ENCODE measurements around the gene F2RL1.
"Not testable (repeated sequence)": the region's sequence is repeated elsewhere in the genome, so short reads cannot be mapped to it uniquely, and the experiment has no call there.

Gene F2RL1

DNA sequence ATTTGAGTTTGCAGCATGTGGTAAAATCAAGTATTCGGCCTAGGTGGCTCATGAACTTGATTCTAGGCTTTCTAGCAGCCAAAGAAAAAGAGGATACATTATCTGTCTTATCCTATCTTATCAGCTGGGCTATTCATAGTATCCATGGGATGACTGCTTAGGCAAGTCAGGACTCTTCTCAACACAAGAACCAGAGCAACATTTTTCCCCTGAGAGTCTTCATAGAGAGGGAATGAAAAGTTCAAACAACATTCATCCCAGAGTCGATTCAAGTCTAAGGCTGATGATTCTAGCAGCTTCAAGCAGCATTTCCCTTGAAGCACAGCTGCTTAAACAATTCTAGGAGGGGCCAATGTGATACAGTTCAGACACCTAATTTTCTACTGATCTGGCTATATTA is 33.9 kb downstream of the F2RL1 start:
- TF ChIP-seq, protein P1, sequence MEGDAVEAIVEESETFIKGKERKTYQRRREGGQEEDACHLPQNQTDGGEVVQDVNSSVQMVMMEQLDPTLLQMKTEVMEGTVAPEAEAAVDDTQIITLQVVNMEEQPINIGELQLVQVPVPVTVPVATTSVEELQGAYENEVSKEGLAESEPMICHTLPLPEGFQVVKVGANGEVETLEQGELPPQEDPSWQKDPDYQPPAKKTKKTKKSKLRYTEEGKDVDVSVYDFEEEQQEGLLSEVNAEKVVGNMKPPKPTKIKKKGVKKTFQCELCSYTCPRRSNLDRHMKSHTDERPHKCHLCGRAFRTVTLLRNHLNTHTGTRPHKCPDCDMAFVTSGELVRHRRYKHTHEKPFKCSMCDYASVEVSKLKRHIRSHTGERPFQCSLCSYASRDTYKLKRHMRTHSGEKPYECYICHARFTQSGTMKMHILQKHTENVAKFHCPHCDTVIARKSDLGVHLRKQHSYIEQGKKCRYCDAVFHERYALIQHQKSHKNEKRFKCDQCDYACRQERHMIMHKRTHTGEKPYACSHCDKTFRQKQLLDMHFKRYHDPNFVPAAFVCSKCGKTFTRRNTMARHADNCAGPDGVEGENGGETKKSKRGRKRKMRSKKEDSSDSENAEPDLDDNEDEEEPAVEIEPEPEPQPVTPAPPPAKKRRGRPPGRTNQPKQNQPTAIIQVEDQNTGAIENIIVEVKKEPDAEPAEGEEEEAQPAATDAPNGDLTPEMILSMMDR (conservative IDR thresholded peaks at IDR 0.05; ENCODE audit: low read length), result no peak
- H3K4me3 ChIP-seq (ENCODE audit: low read length), result no peak overlapping the region
- DNase-seq (ENCODE audit: low read depth), result no peak

DNA sequence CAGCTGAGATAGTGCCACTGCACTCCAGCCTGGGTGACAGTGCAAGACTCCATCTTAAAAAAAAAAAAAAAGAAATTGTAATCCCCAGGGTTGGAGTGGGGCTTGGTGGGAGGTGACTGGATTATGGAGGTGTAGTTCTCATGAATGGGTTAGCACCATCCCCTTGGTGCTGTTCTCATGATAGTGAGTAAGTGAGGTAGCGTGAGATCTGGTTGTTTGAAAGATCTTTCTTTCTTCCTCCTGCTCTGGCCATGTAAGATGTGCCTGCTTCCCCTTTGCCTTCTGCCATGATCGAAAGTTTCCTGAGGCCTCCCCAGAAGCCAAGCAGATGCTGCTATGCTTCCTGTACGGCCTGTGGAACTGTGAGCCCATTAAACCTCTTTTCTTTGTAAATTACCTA is 34.9 kb downstream of the F2RL1 start:
- not testable (repeated sequence) for H3K4me3 ChIP-seq (ENCODE audit: low read length); DNase-seq (ENCODE audit: low read depth)

DNA sequence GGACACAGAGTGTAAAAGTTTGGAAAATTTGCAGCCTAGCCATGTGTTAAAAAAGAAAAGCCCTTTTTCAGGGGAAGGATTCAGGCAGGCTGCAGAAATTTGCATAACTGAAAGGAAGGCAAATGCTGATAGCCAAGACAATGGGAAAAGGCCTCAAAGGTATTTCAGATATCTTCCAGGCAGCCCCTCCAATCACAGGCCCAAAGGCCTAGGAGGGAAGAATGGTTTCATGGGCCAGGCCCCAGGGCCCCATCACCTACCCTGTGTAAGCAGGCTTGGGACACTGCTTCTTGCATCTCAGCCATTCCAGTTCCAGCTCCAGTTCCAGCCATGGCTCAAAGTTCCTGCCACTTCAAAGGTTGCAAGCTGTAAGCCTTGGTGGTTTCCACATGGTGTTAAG is 35.8 kb downstream of the F2RL1 start:
- no peak for DNase-seq (ENCODE audit: low read depth)
- no peak overlapping the region for H3K4me3 ChIP-seq (ENCODE audit: low read length)
- TF ChIP-seq, protein P1 (conservative IDR thresholded peaks at IDR 0.05; ENCODE audit: low read length), result no peak

DNA sequence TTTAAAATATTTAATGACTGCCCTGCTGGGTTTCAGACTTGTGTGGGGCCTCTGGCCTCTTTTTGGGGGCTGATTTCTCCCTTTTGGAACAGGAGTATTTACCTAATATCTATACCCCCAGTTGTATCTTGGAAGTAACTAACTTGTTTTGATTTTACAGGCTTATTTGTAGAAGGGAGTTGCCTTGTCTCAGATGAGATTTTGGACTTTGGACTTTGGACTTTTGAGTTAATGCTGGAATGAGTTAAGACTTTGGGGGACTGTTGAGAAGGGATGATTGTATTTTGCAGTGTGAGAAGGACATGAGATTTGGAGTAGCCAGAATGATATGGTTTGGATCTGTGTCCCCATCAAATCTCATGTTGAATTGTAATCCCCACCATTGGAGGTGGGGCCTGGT is 36.7 kb downstream of the F2RL1 start:
- H3K4me3 ChIP-seq (ENCODE audit: low read length); DNase-seq (ENCODE audit: low read depth): not testable (repeated sequence)

DNA sequence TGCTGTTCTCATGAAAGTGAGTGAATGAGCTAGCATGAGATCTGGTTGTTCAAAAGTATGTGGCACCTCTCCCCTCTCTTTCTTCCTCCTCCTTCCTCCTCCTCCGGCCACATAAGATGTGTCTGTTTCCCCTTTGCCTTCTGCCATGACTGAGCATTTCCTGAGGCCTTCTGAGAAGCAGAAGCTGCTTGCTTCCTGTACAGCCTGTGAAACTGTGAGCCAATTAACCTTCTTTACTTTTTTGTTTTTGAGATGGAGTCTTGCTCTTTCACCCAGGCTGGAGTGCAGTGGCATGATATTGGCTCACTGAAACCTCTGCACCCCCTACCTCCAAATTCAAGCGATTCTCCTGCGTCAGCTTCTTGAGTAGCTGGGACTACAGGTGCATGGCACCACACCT is 37.1 kb downstream of the F2RL1 start:
- TF ChIP-seq, protein P1 (conservative IDR thresholded peaks at IDR 0.05; ENCODE audit: low read length), result no peak
- no peak for DNase-seq (ENCODE audit: low read depth)
- no peak overlapping the region for H3K4me3 ChIP-seq (ENCODE audit: low read length)

DNA sequence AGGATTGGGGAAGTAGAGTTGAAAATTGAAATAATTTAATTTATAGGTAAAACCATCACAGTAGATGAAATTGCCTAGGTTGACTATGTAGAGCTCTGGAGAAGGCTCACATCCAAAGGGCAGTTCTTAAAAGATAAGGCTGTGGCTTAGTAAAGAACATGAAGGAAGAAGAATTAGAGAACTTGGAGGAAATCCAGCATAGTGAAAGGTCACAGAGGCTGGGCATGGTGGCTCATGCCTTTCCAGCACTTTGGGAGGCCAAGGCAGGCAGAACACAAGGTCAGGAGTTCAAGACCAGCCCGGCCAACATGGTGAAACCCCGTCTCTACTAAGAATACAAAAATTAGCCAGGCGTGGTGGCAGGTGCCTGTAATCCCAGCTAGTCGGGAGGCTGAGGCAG is 38.0 kb downstream of the F2RL1 start:
- H3K4me3 ChIP-seq (ENCODE audit: low read length); DNase-seq (ENCODE audit: low read depth): not testable (repeated sequence)

DNA sequence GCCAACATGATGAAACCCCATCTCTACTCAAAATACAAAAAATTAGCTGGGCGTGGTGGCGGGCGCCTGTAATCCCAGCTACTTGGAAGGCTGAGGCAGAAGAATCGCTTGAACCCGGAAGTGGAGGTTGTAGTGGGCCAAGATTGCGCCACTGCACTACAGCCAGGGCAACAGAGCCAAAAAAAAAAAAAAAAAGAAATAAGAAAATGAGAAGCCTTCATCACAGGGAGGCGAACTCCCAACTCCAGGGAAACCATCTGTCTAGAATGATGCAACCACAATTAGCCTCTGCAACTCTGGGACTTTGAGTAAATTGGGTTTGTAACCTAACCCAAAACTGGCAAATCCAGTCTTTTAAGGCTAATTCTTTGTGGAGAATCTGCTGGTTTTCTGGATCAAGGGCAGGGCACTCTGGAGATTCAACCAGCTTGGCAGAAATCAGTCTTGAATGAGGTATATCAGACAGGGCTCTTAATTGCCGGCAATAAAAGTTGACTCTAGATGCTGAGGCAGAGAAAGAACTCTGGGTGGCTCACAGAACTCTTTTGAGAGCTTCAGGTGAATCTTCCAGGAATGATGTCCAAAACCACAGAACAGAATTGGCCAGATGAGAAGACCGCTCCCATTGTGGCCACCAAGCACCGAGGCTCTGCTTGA is 40.9 kb downstream of the F2RL1 start:
- TF ChIP-seq, protein P1 (conservative IDR thresholded peaks at IDR 0.05; ENCODE audit: low read length), result no peak
- peak; percentile 21 for DNase-seq (ENCODE audit: low read depth)

DNA sequence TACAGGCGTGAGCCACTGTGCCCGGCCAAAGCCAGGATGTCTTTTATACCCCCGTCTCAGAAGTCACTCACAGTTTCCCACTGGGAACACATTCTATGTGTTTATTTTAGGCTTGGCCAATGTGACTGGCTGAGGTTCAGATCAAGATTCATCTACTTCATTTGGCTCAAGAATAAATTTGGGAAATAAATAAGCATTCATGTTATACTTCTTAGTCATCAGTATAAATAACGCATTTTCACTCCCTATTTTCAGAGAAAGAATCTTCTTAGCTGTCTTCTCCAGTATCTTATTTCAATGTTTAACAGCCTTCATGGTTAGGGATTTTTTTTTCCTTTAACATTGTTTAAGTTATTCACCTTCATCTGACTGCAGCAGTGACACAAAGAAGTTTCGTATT is 42.8 kb downstream of the F2RL1 start:
- no peak for DNase-seq (ENCODE audit: low read depth)
- no peak overlapping the region for H3K4me3 ChIP-seq (ENCODE audit: low read length)
- TF ChIP-seq, protein P1 (conservative IDR thresholded peaks at IDR 0.05; ENCODE audit: low read length), result no peak

More for the DNA sequence above, 40.9 kb downstream of the F2RL1 start:
- H3K4me3 ChIP-seq (ENCODE audit: low read length), result no peak overlapping the region

DNA sequence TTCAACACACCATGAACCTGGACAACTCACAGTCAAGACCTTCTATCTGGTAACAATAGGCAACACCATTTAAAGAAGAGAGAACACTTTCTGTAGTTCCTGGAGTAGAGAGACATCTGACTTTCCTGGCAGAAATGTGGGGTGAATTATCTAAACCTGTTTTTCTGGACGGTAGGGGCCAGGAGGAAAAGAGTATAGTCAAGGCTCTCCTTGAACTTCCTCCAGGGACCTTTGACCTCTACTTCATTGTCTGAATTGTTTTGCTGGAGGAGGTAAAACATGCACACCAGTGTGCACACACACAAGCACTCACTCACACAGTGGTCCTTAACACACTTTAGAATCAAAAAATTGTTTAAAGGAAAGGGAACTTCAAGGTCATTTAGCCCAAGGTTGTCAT is 44.2 kb downstream of the F2RL1 start:
- no peak overlapping the region for H3K4me3 ChIP-seq (ENCODE audit: low read length)
- DNase-seq (ENCODE audit: low read depth), result no peak
- TF ChIP-seq, protein P1 (conservative IDR thresholded peaks at IDR 0.05; ENCODE audit: low read length), result no peak
